GM18867 (cell line): ENCODE data around the gene FBN2.
A peak's percentile ranks its signal among the peaks of the same experiment; 100 is the strongest.

Experiments
- ATAC-seq: cut with Tn5 transposase; IDR thresholded peaks from one replicate; pipeline ENCODE4 v1.9.1; 2021; ENCODE audit warnings: mild to moderate bottlenecking, moderate library complexity; ENCODE audit not compliant: unreplicated experiment

Gene FBN2

DNA sequence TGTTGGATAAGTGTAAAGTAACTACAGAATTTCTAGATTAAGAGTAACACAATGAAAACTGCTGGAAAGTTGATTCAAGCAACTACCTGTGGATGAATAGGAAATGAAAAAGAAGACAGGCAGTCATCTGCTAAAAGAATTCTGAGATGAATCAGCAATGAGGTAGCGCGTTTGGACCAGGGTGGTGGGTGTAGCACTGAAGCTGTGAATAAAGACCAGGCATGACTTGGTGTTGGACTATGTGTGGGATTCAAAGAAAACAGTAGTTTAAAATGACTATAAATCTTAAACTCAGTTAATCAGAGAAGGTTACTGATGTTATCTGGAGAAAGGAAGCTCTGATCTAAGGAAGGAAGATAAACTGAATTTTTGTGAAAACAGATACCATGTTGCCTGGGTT is 159.8 kb downstream of the FBN2 start:
- ATAC-seq = no peak

DNA sequence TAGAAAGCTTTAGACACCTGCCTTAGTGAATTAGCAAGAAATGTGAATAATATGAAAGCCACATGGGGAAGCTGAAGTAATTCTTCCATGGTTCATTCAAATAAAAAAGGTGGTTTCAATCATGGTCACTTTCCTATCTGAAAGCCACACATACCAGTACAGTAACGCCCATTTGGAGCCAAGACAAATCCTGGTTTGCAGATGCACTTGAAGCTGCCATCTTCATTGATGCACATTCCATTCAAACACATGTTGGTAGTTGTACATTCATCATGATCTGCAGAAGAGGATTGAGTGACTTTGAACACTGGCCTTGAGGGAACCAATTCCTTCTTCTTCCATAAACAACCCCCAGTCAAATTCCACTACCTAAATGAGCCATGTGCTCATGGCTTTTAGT is 161.5 kb downstream of the FBN2 start:
- no peak for ATAC-seq

DNA sequence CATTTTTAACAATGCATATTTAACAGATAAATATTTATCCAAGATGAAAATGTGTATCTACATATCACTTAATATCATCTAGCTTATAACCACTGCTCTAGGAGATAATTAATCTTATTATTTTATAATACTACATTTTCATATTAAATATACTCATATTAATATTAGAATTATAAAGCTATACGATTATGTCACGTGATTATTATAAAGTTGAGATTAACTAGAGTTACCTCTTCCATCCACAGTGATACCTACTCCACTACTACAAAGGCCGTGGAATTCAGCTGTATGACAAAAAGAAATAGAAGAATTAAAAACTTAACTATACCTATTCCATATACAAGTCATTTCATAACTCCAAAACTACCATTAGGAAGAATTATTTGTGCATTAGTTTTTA is 171.9 kb downstream of the FBN2 start:
- no peak for ATAC-seq

DNA sequence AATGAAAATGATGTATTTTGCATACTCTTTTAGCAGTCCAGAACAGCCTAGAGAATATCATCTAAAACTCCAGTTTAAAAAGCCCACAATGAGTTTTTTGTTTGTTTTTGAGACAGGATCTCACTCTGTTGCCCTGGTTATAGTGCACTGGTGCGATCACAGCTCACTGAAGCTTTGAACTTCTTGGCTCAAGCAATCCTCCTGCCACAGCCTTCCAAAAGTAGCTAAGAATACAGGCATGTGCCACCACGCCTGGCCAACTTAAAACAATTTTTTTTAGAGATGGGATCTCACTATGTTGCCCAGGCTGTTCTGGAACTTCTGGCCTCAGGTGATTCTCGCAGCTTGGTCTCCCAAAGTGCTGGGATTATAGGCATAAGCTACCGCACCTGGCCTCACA is 175.7 kb downstream of the FBN2 start:
- no peak for ATAC-seq

DNA sequence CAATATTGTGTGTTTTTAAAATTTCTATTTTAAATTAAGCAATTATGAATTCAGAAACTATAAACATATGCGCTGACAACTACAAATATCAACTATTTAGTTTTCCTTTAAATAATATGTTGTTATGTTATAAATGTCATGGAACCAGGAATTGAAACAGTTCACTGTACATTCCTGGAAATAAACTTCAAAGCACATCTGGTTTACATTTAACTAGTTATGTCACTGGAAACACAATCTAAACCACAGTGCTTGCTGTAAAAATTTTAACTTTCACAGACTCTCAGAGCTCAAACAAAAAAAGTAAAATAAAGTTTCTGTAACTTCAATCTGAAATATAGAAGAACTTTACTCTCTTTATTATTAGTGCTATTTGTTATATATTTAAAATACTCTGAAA is 179.2 kb downstream of the FBN2 start:
- ATAC-seq = no peak

DNA sequence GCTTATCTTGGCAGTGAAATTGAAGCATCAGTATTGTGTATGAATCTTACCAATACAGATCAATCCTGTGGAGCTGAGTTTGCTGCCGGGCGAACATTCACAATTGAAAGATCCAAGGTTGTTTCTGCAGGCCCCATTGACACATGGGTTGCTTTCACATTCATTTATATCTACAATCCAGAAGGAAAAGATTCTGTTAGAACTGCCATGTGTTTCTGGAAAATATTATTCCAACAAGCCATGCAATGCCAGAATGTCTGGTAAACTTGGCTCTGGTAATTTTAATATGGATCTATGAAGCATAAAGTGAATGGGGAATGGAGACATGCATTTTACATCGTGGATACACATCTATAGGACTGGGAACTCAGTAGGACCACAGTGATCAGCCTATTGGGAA is 180.8 kb downstream of the FBN2 start:
- no peak for ATAC-seq

DNA sequence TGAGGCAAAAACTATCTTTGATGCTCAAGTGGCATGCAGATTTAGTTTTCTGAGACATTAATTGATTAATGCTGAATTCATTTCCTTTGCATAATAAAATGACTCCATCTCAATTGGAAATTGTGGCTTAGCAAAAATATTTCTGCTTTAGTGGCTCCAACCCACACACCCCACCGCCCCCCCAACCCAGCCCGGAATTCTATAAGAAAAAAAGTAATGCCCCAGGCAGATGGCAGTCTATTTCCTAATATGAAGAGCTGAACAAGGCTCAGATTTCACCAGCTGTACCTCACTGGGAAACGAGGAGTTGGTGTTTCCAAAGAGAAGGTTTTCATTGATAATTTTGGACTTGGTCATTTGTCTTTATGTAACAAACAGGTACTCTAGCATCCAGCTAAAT is 182.1 kb downstream of the FBN2 start:
- no peak for ATAC-seq

DNA sequence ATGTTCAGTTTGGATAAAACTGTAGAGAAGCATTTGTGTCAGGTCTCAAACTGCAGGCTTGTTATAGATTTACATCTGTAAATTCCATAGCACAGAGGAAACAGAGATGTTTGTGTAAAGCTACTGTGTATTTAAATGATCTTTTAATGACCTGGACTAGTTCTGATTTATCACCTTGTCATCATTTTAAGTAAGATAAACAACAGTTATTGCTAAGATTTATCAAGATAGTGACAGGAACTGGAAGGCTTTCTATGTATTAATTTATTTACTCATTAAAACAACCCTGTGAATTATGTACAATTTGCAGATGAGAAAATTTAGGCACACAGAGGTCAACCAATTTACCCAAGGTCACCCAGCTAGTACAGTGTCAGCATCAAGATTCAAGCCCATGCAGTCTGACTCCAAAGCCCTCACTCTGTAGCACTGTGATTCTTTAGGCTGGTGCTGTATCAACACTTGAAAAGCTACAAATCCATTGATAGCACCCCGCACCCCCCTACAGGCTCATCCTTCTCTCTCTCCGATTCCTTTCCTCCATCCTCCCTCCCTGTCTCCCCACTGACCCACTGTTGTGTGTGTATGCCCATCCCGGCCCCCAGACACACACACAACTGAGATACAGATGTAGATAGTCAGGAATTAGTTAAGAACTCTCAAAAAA is 184.5 kb downstream of the FBN2 start:
- no peak for ATAC-seq

DNA sequence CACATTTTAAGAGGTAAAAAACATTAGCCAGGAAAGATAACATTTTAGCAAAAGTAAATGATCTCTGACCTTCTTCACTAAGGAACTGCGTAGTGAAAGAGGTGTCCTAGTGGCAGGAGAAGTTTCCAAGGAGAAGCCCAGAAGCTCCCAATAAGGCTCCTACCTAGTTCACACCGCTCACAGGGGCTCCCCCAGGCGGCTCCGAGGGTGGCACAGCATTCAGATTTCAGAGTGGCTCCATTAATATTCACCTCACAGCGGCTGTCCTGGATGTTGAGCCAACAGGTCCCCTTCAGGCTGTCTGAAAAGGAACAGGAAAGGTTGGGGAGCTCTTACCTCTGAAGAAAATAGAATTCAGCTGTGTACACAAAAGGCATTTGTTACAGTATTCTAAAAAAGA is 187.3 kb downstream of the FBN2 start:
- no peak for ATAC-seq

DNA sequence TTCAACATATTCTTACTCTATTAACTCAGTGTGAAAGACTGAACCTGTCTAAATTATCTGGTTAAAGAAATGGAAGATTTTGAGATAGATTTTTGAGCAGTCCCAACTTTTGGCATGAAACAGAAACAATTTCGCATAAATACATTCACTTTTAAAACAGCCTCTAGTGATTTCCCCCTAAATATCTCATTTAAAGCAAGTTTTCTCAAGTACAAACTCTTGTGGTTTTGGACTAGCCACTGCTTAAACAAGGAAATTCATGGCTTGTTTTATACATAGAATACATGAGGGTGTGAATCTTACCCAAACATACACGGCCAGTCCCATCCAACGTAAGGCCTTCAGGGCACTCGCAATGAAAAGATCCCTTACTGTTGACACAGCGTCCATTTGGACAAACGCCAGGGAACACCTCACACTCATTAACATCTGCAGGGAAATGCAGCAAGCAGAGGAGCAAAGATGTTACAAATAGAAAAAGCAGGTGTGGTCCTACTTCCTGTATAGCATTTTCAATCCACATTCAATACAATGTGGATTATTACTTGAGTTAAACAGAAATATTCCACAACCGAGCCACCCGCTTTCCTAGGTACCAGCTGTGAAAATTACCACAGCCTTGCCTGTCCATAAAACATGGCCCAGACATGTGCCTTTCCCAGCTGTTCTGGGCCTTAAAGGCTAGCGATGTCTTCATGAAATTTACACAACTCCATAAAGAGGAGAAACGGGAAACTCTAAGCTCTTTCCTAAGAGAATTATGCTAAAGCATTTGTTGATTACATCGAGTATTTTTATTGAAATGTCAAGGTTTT is 188.8 kb downstream of the FBN2 start:
- ATAC-seq = no peak

DNA sequence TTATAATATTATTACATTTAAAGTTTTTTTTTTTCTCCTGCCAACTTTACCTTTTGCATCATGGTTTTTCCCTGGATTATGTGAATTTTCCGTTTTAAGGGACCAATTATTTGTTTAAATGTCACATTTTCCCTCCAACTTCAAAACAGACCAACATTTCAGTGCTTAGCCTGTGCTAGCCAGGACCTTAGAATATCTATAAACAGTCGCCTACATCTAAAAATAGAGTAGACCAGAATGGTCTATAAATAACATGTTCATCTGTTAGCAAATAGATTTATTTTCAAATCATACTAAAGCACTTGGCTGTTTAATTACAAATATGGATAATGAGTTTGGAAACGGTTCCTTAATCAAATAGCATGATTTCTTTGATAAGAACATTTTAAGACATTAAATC is 192.0 kb downstream of the FBN2 start:
- no peak for ATAC-seq

DNA sequence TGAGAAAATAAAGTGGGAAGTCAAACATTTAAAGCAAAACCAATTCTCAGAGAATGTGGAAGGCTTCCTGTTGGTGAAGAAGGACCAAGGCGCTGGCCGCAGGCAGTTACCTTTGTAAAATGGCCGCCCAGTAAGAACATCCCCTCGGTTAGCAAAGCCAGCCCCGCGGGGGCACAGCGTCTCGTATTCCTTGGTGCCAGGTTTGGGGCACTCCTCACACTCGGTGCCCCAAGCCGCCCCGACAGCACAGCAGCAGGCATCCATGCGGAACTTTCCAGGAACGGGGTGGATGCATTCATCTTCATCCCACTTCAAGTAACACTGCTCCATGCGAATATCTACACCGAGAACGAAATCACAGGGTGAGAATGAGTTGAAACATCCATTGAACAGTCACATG is 192.8 kb downstream of the FBN2 start:
- no peak for ATAC-seq

DNA sequence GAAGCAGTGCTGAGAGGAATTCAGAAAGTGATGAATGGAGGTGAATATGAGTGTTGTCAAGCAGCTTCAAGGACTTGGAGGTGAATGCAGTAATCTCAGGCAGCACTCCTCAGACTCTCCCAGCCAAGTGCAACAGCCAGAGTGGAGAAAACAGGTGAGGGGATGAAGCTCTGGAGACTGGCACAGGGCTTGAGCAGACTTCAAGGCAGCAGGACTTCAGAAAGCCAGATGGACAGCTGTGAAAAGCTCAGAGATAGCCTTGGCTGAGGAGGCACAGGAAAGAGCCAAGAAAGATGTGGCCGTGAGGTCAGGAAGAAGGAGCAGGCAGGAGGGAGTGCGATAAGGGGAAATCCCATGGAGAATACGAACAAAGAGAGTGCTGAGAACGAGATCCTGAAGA is 194.9 kb downstream of the FBN2 start:
- ATAC-seq = no peak

DNA sequence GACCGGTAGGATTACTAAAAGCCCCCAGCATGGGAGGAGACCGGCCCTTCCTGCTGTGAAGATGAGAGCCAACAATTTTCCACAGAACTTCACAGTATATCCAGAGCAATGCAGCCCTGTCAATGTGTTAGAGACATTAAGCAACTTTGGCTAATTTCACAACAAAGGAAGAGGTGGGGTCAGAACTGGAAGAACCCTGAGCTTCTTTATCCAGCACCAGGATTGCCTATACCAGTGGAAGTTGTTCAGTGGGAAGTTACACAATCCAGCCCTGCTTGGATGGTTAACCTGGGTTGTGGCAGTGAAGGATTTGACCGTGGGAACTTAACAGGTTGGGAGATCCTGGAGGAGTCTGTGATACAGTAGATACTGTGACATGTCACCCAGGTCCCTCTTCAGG is 197.0 kb downstream of the FBN2 start:
- no peak for ATAC-seq

DNA sequence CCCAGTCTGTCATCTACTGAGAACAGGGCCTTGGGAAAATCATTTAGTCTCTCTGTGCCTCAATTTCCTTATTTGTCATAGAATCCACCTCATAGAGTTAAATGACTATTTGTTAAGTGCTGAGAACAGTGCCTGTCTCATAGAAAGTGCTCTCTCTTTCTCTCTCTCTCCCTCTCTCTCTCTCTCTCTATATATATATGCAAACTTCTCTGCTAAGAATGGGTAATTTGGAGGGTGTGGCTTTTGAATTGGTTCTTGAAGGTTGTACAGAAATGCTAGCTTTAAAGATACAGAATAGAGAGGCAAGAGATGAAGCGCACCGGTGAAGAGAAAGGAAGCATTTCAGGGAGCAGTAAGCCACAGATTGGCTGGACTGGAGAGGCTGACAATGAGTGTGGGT is 197.4 kb downstream of the FBN2 start:
- no peak for ATAC-seq

DNA sequence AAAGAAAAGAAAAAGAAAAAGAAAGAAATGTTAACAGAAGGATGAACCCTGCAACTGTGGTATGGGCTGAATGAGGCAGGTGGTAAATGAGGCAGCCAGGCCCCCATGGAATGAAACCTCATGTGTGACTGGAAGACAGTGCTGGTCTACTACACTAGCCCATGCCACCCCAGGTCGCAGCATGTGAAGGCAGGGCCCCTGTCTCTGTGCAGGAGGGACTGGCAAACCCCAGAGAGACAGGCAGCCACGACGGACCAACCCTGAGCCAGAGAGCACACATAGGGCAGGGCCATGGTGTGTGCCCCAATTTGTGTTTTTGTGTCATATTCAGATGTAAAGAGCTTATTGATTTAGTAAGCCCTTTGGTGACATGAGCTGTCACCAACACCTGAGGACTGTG is 198.5 kb downstream of the FBN2 start:
- ATAC-seq = no peak

DNA sequence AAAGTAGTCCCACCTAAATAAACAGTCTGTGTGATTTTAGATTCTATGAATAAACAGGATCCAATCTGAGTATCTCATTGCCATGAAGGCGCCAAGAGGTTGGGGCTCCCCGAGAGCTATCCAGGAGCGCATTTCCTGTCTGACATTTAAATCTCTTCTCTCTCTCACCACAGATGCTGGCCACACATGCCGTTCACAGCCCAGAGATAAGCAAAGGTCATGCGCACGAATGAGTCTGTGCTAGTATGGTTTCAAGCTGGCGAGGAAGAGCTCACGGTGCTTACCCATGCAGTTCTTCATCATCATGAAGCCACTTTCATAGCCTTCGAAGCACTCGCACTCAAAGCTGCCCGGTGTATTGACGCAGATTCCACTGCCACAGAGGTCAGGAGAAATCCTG is 199.4 kb downstream of the FBN2 start:
- ATAC-seq = no peak

DNA sequence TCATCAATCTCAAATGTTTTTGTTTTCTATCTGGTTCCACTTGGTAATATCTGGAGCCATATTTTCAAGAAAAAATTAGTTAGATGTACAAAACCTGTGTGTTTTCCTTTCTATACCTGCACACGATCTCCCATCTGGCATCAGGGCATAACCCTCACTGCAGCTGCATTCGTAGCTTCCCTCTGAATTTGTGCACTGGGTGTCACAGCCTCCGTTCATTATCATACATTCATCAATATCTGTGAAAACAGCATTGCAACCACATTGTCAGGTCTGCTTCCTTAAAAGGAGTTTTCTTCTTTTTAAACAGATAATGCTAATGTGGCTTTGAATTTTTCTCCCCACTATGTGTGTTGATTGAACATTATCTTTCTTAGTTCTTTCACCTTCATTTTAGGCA is 202.7 kb downstream of the FBN2 start:
- ATAC-seq = no peak

DNA sequence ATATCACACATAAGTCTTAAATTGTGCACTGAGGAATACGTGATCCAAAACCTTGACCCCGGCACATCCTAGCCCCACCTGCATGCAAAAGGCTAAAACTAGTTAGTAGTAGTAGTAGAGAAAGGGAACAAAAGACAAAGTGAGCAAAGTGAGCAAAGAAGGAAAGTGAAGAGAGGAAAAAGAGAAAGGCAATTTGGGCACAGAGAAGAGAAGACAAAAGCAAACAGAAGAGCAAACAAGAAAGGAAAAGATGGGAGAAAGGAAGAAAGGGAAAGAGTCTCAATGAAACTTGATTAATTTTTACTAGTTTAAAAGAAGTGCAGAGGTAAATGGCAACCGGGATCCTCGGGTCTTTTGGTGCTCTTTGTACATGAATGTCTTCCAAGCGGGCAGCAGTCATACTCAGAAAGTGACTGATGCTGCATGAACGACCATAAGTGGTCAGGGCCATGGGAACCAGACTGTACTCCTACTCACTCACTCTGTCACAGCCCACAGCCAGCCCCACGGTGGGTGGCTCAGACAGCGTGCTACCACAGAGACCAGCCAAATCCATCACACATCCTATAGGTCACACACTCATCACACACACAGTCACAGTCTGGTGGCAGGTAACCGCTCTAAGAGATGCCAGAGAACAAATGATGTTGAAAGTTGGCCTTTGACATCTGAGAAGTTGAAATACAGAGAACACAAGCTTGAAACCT is 203.9 kb downstream of the FBN2 start:
- peak; percentile 57 for ATAC-seq

DNA sequence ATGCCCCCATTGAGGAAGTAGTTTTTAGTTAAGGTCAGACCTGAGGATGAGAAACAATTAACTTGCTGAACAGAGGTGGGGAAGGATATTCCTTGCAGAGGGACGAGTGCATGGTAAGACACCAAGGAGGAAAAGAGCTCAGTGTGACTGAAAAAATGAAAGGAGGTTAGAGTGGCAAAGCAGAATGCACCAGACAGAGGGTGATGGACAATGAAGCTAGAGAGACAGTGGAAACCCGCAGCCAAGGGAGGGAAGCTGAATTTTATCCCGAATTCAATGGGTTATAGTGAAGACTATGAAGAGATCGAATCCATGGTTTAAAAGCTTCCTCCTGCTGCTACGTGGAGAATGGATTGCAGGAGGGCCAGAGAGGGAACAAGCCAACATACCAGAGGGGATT is 206.8 kb downstream of the FBN2 start:
- ATAC-seq = no peak

DNA sequence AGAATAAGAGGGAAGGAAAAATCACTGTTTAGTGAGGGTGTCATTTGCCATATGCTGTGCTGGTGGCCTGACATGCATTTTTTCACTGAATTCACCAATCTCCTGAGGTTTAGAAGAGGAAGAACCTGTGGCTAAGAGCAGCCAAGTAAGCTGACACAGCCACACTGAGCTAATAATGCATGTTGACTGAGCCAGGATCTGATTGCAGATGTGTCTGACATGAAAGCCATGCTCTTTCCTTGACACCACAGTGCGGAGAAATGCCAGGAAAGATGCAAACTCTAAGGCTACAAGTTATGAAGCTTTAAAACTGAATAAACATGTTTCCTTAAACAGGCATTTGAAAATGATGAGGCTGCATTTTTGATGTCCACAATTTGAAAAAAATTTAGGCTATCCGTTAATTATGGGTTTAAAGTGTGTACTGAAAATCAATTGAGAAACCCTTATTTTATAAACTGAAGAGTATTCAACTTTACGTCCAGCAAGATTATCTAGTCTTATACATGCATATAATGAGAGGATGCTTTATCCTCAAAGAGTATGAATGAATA is 208.6 kb downstream of the FBN2 start:
- no peak for ATAC-seq

DNA sequence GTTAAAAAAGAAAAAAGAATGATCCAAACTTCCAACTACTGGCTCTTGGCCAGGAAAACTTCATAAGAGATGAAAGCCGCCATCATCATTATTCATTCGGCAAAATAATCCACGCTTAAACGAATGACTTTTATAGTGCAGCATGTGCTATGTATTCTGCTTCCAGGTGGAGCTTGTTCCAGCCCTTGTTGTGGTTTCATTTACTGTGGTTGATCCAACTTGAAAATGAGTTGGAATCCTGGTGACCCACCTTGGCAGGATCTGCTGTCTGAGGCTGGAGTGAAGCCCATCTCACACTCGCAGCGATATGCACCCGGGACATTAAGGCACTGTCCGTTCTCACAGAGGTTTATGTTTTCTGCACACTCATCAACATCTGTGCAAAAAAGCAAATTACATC is 209.6 kb downstream of the FBN2 start:
- no peak for ATAC-seq
